ENCODE measurements around the gene ARHGAP23. TPM values are rescaled to one million over a fixed set of nuclear protein-coding genes. Genes with fewer than 3 reads are reported as not detected.

Gene ARHGAP23
- total RNA-seq, 1 donor from 2014 or later: 28.4 TPM

- no peak overlapping the region for H3K4me3 ChIP-seq (ENCODE audit: low read depth, low read length)
- no peak for TF ChIP-seq CTCF (conservative IDR thresholded peaks at IDR 0.05; ENCODE audit: low read depth, low read length)
- DNase-seq (ENCODE audit: low read depth): no peak
Observed at GRCh38 chr17:38545531-38546225, 117.4 kb downstream of the ARHGAP23 start.

GRCh38 chr17:38546396-38546795 lies 118.1 kb downstream of the ARHGAP23 start:
- DNase-seq (ENCODE audit: low read depth): no peak
- no peak for TF ChIP-seq CTCF (conservative IDR thresholded peaks at IDR 0.05; ENCODE audit: low read depth, low read length)
- H3K4me3 ChIP-seq (ENCODE audit: low read depth, low read length): no peak overlapping the region

- H3K4me3 ChIP-seq (ENCODE audit: low read depth, low read length): no peak overlapping the region
- no peak for DNase-seq (ENCODE audit: low read depth)
- TF ChIP-seq CTCF (conservative IDR thresholded peaks at IDR 0.05; ENCODE audit: low read depth, low read length): no peak
Observed at GRCh38 chr17:38547444-38547843, 119.2 kb downstream of the ARHGAP23 start.

GRCh38 chr17:38549285-38549684 lies 121.0 kb downstream of the ARHGAP23 start:
- DNase-seq (ENCODE audit: low read depth): no peak
- H3K4me3 ChIP-seq (ENCODE audit: low read depth, low read length): no peak overlapping the region
- TF ChIP-seq CTCF (conservative IDR thresholded peaks at IDR 0.05; ENCODE audit: low read depth, low read length): no peak

- TF ChIP-seq CTCF (conservative IDR thresholded peaks at IDR 0.05; ENCODE audit: low read depth, low read length): no peak
- no peak for DNase-seq (ENCODE audit: low read depth)
- H3K4me3 ChIP-seq (ENCODE audit: low read depth, low read length): no peak overlapping the region
Observed at GRCh38 chr17:38550661-38551060, 122.4 kb downstream of the ARHGAP23 start.

- DNase-seq (ENCODE audit: low read depth): no peak
- H3K4me3 ChIP-seq (ENCODE audit: low read depth, low read length): no peak overlapping the region
- no peak for TF ChIP-seq CTCF (conservative IDR thresholded peaks at IDR 0.05; ENCODE audit: low read depth, low read length)
Observed at GRCh38 chr17:38551121-38551520, 122.9 kb downstream of the ARHGAP23 start.

GRCh38 chr17:38552343-38552742 lies 124.1 kb downstream of the ARHGAP23 start:
- DNase-seq (ENCODE audit: low read depth): no peak
- TF ChIP-seq CTCF (conservative IDR thresholded peaks at IDR 0.05; ENCODE audit: low read depth, low read length): no peak
- H3K4me3 ChIP-seq (ENCODE audit: low read depth, low read length): no peak overlapping the region
